H1 (cell line): ENCODE measurements around the gene RNF225. TPM values are rescaled to one million over a fixed set of nuclear protein-coding genes. Genes with fewer than 3 reads are reported as not detected.

ENCODE experiments used
- BACH1 ChIP-seq: IDR thresholded peaks from 2 replicates; pipeline ENCODE4 v1.6.1; 2012; ENCODE audit warnings: low read length, improper control_type of control experiment
- BRCA1 ChIP-seq: IDR thresholded peaks from 2 replicates; pipeline ENCODE4 v1.6.1; 2012; ENCODE audit warnings: low read depth, low read length, improper control_type of control experiment
- CBX8 ChIP-seq: fragments of 300-800, 300-1000 bp; sonication (generic); IDR thresholded peaks from 2 replicates; pipeline ENCODE4 v1.7.1; 2016; ENCODE audit warnings: low read depth, low read length, borderline replicate concordance
- EGR1 ChIP-seq: IDR thresholded peaks from 2 replicates; pipeline ENCODE4 v1.6.1; 2011; ENCODE audit warnings: low read depth, low read length, borderline replicate concordance
- FOSL1 ChIP-seq: IDR thresholded peaks from 2 replicates; pipeline ENCODE4 v1.6.1; 2011; ENCODE audit warnings: mild to moderate bottlenecking, low read depth, low read length, moderate library complexity; ENCODE audit not compliant: insufficient read depth
- GTF2F1 ChIP-seq: IDR thresholded peaks from 2 replicates; pipeline ENCODE4 v1.6.1; 2012; ENCODE audit warnings: low read depth, low read length, improper control_type of control experiment, borderline replicate concordance
- HDAC2 ChIP-seq, 2 experiments: fragments of 300-600 bp in 1 of 2; sonication (generic) in 1 of 2; IDR thresholded peaks; 2 replicates each; pipeline ENCODE4 v1.6.1; 2011 to 2012; ENCODE audit warnings: low read depth in 2 of 2, low read length in 2 of 2, mild to moderate bottlenecking in 2 of 2, moderate library complexity in 2 of 2, borderline replicate concordance in 1 of 2, inconsistent platforms in 1 of 2
- KDM1A ChIP-seq: fragments of 200-600, 300-600 bp; sonication (generic); IDR thresholded peaks from 2 replicates; pipeline ENCODE4 v1.7.1; 2016; ENCODE audit warnings: mild to moderate bottlenecking, low read length, borderline replicate concordance
- MAFK ChIP-seq: IDR thresholded peaks from 2 replicates; pipeline ENCODE4 v1.6.1; 2012; ENCODE audit warnings: low read depth, mild to moderate bottlenecking, improper control_type of control experiment, low read length
- SAP30 ChIP-seq: fragments of 300-600 bp; sonication (generic); IDR thresholded peaks from 2 replicates; pipeline ENCODE4 v1.7.1; 2012; ENCODE audit warnings: low read length, moderate library complexity, mild to moderate bottlenecking, inconsistent platforms; ENCODE audit not compliant: insufficient read depth, insufficient replicate concordance
- SIX5 ChIP-seq: IDR thresholded peaks from 2 replicates; pipeline ENCODE4 v1.6.1; 2011; ENCODE audit warnings: mild to moderate bottlenecking, low read depth, low read length
- SP4 ChIP-seq: IDR thresholded peaks from 2 replicates; pipeline ENCODE4 v1.6.1; 2012; ENCODE audit warnings: low read length, inconsistent platforms
- TAF7 ChIP-seq: optimal IDR thresholded peaks from 2 replicates; pipeline ENCODE3; 2011; ENCODE audit warnings: low read depth, mild to moderate bottlenecking, inconsistent platforms, low read length, moderate library complexity, borderline replicate concordance
- polyA plus RNA-seq, 7 experiments: library from polyadenylated mRNA; depleted of rRNA in 3 of 7; stranded (reverse) in 5 of 7; unstranded in 2 of 7; fragments of >200 nt in 5 of 7; fragments of 200-250 nt in 2 of 7; gene quantifications; 1 replicate in 5 of 7; 2 replicates in 1 of 7; 4 replicates in 1 of 7; pipeline versions ENCODE4 v1.2.1 to v1.2.3, GENCODE V29; 2011 to 2013; ENCODE audit warnings: missing spikeins in 2 of 7, mixed read lengths in 2 of 7
- total RNA-seq: library from RNA; stranded (reverse); fragmentation: NEBNext Ultra II Directional; extraction: Animal tissue kit (Norgen Biotek cat#: 25700); gene quantifications from 2 replicates; pipeline ENCODE4 v1.2.1, GENCODE V29; 2021

Gene RNF225
- total and polyA plus RNA-seq, 2 of the 8 experiments (the other 6 are each of a cell fraction or from before 2014, with no cell fraction given): 0.17 to 1.0 TPM

- TF ChIP-seq FOSL1 (no peak), SP4 (no peak), BACH1 (peak; percentile 72), BRCA1 (no peak), TAF7 (no peak), KDM1A (no peak), EGR1 (peak; percentile 67; the same call in 1 of the 2 replicates), MAFK (no peak), HDAC2 (IDR thresholded peaks at IDR 0.05; ENCODE audit: borderline replicate concordance in 1 of 2, low read depth in 2 of 2, low read length in 2 of 2) (peak; percentile 67 to 86; a peak in 2 of 4 replicates), SAP30 (peak; percentile 79), GTF2F1 (peak; percentile 59; the same call in 1 of the 2 replicates), SIX5 (peak; percentile 71), CBX8 (no peak)
These were observed 14.6 kb upstream of the RNF225 start, which contains the start of gene ZNF837 (continued) for GRCh38 chr19:58380662-58381459.
